C4-2B (cell line): ENCODE data around the gene TPM1.

Experiments used
- ZFX ChIP-seq: fragments of 450-650 bp; IDR thresholded peaks from 2 replicates; pipeline ENCODE4 v1.6.1; 2017
- TF ChIP-seq, protein P1 (sequence below): fragments of 450-650 bp; conservative IDR thresholded peaks from 2 replicates; pipeline ENCODE4 v1.5.1; 2017; ENCODE audit warnings: mild to moderate bottlenecking

DNA sequence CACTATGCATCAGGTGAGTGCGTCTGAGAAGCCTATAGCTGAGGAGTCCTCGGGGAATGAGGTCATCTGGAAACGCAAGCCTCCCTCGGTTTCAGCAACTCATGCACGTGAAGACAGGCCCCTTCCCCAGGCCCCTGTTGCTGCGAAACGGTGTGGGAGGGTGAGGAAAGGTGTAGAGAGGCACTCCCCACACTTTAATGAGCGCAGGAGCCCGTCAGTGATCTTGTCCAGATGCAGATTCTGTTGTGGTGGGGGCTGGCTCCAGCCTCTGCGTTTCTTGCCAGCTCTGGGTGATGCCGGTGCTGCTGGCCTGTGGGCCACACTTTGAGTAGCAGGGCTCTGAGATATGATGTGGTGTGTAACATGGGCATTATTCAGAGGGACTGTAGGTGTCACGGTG is 40.5 kb downstream of the TPM1 start:
- TF ChIP-seq, protein P1, sequence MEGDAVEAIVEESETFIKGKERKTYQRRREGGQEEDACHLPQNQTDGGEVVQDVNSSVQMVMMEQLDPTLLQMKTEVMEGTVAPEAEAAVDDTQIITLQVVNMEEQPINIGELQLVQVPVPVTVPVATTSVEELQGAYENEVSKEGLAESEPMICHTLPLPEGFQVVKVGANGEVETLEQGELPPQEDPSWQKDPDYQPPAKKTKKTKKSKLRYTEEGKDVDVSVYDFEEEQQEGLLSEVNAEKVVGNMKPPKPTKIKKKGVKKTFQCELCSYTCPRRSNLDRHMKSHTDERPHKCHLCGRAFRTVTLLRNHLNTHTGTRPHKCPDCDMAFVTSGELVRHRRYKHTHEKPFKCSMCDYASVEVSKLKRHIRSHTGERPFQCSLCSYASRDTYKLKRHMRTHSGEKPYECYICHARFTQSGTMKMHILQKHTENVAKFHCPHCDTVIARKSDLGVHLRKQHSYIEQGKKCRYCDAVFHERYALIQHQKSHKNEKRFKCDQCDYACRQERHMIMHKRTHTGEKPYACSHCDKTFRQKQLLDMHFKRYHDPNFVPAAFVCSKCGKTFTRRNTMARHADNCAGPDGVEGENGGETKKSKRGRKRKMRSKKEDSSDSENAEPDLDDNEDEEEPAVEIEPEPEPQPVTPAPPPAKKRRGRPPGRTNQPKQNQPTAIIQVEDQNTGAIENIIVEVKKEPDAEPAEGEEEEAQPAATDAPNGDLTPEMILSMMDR: no peak
- TF ChIP-seq ZFX: no peak
